HG02642 (cell line): ENCODE data around the gene ERGIC1.
"Not testable (repeated sequence)": the region's sequence is repeated elsewhere in the genome, so short reads cannot be mapped to it uniquely, and the experiment has no call there.

Source experiments
- ATAC-seq: cut with Tn5 transposase; IDR thresholded peaks from one replicate; pipeline ENCODE4 v1.9.1; 2021; ENCODE audit warnings: mild to moderate bottlenecking; ENCODE audit not compliant: unreplicated experiment, poor library complexity

The ERGIC1 gene

GRCh38 chr5:172833686-172834414 is at the start of gene ERGIC1:
Gene ERGIC1, plus strand, starts transcription at chr5:172834251. Its CDS starts 163 bp downstream, at chr5:172834414.
- ATAC-seq: peak; percentile 80

- ATAC-seq: no peak
Measured at GRCh38 chr5:172785429-172786088, 48.5 kb upstream of the ERGIC1 start.

- ATAC-seq: no peak
Measured at GRCh38 chr5:172786736-172787462, 47.2 kb upstream of the ERGIC1 start.

GRCh38 chr5:172787538-172787937 is 46.5 kb upstream of the ERGIC1 start:
- ATAC-seq: not testable (repeated sequence)

- ATAC-seq: no peak
Measured at GRCh38 chr5:172788771-172789686, 45.0 kb upstream of the ERGIC1 start.

- ATAC-seq: no peak
Measured at GRCh38 chr5:172789687-172790495, 44.2 kb upstream of the ERGIC1 start.

- no peak for ATAC-seq
Measured at GRCh38 chr5:172790496-172790889, 43.6 kb upstream of the ERGIC1 start.

- no peak for ATAC-seq
Measured at GRCh38 chr5:172791286-172791685, 42.8 kb upstream of the ERGIC1 start.

GRCh38 chr5:172791726-172792445 is 42.2 kb upstream of the ERGIC1 start:
- ATAC-seq: no peak

GRCh38 chr5:172792701-172793570 is 41.1 kb upstream of the ERGIC1 start:
- no peak for ATAC-seq

- no peak for ATAC-seq
Measured at GRCh38 chr5:172793577-172794488, 40.2 kb upstream of the ERGIC1 start.

GRCh38 chr5:172795318-172795977 is 38.6 kb upstream of the ERGIC1 start:
- no peak for ATAC-seq

- no peak for ATAC-seq
Measured at GRCh38 chr5:172796306-172796705, 37.7 kb upstream of the ERGIC1 start.

GRCh38 chr5:172797771-172798191 is 36.3 kb upstream of the ERGIC1 start:
- no peak for ATAC-seq

- no peak for ATAC-seq
Measured at GRCh38 chr5:172798422-172799215, 35.4 kb upstream of the ERGIC1 start.
